Activated T-cell treated with anti-CD3 and anti-CD28 coated beads, Interleukin-2, amount 50 U/mL, for 1 hour (primary cell): ENCODE measurements around the gene PCCA.
"Not testable (repeated sequence)": the region's sequence is repeated elsewhere in the genome, so short reads cannot be mapped to it uniquely, and the experiment has no call there.

ENCODE experiments used
- DNase-seq: peaks from one replicate; pipeline ENCODE4 v3.0.0-alpha.2; 2020

The PCCA gene

DNA sequence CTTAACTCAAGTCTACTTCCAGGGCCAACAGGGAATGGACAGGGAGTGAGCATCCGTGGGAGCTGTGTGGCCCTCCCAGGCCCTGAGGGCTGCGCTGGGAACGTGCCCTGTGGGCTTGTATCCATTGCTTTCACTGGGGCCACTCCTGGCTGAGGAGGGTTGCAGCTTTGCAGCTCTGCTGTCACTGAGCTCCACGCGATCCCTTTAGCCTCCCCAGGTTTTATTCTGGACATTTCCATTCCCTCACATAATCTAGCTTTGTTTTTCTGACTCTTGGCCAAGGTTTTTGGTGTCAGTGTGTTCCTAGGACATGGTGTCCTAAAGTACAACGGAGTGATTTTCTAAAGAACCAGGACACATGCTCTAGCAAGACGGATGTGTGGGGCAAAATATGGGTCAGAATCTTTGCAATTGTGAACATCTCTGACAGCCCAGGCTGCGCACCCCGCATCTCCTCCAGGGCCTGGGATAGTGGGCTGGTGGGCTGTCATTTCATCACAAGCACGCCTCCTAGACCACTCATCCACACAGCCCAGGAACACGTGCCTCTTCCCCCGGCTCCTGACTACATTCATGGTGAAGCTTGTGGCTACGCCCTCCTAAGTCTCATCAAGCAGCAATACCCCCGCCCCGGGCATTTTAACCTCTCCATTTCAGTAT, 471.7 kb downstream of the PCCA start:
- no peak for DNase-seq

GRCh38 chr13:100561158-100561499, 472.2 kb downstream of the PCCA start:
- no peak for DNase-seq

- DNase-seq = no peak
These were observed 472.8 kb downstream of the PCCA start for GRCh38 chr13:100561599-100562204.

- no peak for DNase-seq
These were observed 474.9 kb downstream of the PCCA start for GRCh38 chr13:100563779-100564178.

DNA sequence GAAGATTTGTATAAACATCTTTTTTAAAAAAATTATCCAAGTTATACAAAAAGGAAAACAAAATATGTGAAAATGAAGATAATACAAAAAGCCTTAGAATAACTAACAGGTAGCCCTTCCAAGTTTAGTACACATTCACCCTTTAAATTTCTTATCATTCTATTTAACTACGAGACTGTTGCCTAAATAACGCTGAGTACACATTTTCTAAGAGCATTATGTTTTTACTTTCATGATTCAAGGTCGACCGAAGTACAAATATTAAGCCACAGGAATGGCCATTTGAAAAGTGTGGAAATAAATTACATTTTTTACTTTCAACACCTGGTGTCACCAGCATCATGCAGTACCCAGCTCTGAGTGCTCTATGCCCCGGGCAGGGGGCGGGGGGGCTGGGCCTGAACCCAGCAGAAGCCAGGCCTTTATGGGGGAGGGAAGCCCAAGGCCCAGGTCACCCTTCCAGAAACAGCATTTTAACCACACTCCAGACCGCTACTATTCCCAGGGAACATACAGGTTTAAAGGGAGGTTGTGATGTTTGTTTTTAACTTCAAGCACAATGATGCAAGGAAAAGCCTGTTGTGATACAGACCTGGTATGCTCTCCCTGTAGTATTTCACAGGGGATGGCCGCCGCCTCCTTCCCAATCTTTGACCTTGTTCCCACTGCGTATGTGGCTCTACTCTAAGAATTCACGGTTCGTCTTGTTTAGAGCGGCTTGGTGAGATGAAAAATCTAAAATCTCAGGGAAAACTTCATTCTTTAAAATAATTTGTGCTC, 475.7 kb downstream of the PCCA start:
- DNase-seq = no peak

- DNase-seq = no peak
These were observed 476.4 kb downstream of the PCCA start for GRCh38 chr13:100565286-100565685.

- DNase-seq = no peak
These were observed 477.6 kb downstream of the PCCA start for GRCh38 chr13:100566543-100566942.

- DNase-seq = peak; percentile 68
These were observed 484.2 kb downstream of the PCCA start for GRCh38 chr13:100573121-100573520.

- not testable (repeated sequence) for DNase-seq
These were observed 488.3 kb downstream of the PCCA start for GRCh38 chr13:100577239-100577638.
